Measurements from ENCODE around the gene PNLIPRP2. TPM values are rescaled to one million over a fixed set of nuclear protein-coding genes. Genes with fewer than 3 reads are reported as not detected.

Gene PNLIPRP2
- total and polyA plus RNA-seq, 2 of the 4 experiments (the other 2 are of a cell fraction) = not detected

DNA sequence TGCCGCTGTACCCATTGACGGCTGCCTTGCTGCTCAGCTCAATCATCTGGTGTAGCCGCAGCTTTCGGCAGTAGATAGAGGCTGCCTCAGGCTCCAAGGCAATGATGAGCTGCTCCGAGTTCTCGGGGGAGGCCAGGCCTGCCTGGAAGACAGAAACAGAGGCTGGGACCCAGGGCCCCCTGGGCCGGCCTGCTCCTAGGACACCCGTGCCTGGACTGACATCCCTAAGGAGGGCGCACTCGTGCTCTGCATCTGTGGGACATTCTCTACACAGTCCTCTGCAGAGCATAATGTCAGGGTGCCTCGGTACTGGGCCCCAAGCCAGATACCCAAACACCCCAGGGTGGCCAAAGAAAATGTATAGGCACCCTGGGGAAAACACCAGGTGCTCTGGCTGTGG lies 63.1 kb downstream of the PNLIPRP2 start:
- Histone ChIP-seq H2AFZ (replicated peaks; ENCODE audit: low read length, poor library complexity) (no peak overlapping the region), H3K4ac (ENCODE audit: low read depth, low read length) (no peak overlapping the region), H3K27ac (ENCODE audit: insufficient read depth, low read length) (no peak overlapping the region), H3K9ac (ENCODE audit: low read depth, low read length) (no peak overlapping the region), H4K5ac (ENCODE audit: low read depth, low read length) (no peak overlapping the region), H4K20me1 (ENCODE audit: insufficient read depth, low read length) (no peaks in the 10 kb centered on the region), H4K91ac (ENCODE audit: insufficient read depth, low read depth, low read length) (no peak overlapping the region), H3K79me1 (ENCODE audit: low read depth in 1 of 2, low read length in 2 of 2) (0 out of 4 replicates have a peak, but pooled peaks cover 0 to 3% of the 10 kb centered on the region in 2 experiments), H2AK9ac (replicated peaks; ENCODE audit: low read depth, low read length, poor library complexity) (no peak overlapping the region), H2BK20ac (ENCODE audit: low read depth, low read length) (no peak overlapping the region), H3K4me1 (ENCODE audit: control insufficient read depth, insufficient read depth, low read length) (peaks cover 9% of the 10 kb centered on the region), H3K23ac (ENCODE audit: low read depth, low read length) (no peak overlapping the region), H3K4me2 (ENCODE audit: low read depth, low read length) (no peak overlapping the region), H4K8ac (ENCODE audit: low read depth in 2 of 2, low read length in 2 of 2) (no peak overlapping the region), H2BK5ac (ENCODE audit: low read depth, low read length, poor library complexity, severe bottlenecking) (no peak overlapping the region), H2AK5ac (ENCODE audit: low read depth, low read length) (no peak overlapping the region), H3K4me3 (ENCODE audit: insufficient read depth, low read depth, low read length) (no peak overlapping the region), H3K9me1 (ENCODE audit: insufficient read depth, low read length) (no peaks in the 10 kb centered on the region; the same call in 1 of the 2 replicates), H3K36me3 (ENCODE audit: control insufficient read depth, insufficient read depth, low read length) (peaks cover 3% of the 10 kb centered on the region; the same call in 1 of the 2 replicates), H3K14ac (replicated peaks; ENCODE audit: low read depth, low read length) (no peak overlapping the region), H2BK15ac (ENCODE audit: low read depth, low read length) (no peak overlapping the region), H3K18ac (ENCODE audit: low read depth, low read length) (no peak overlapping the region), H3K27me3 (ENCODE audit: control insufficient read depth, insufficient read depth, low read length) (no peaks in the 10 kb centered on the region), H3K56ac (ENCODE audit: extremely low read depth, insufficient read depth, low read length) (no peak overlapping the region), H3K9me3 (ENCODE audit: control insufficient read depth, insufficient read depth, low read length) (no peaks in the 10 kb centered on the region), H2BK120ac (ENCODE audit: low read depth, low read length) (no peak overlapping the region)
- ChIA-PET CTCF (interaction anchor here (3.2 kb wide), 1 partner anchor 104 kb away, joined by 38 read pairs; no protein-coding TSS in a partner anchor), POLR2A (ENCODE audit: unreplicated experiment) (no interaction called here)
- WGBS, 2 experiments (ENCODE audit: extremely low coverage in 2 of 2, insufficient read length in 1 of 2) = 97% methylated on average over 5 of the region's 11 CpGs; no CpG with 5 or more reads in 1 of the 2 experiments
- DNase-seq = no peak
- no peak for TF ChIP-seq FOS (IDR thresholded peaks at IDR 0.05; ENCODE audit: low read depth, low read length)
- TF ChIP-seq, protein P1, sequence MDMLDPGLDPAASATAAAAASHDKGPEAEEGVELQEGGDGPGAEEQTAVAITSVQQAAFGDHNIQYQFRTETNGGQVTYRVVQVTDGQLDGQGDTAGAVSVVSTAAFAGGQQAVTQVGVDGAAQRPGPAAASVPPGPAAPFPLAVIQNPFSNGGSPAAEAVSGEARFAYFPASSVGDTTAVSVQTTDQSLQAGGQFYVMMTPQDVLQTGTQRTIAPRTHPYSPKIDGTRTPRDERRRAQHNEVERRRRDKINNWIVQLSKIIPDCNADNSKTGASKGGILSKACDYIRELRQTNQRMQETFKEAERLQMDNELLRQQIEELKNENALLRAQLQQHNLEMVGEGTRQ (IDR thresholded peaks at IDR 0.05; ENCODE audit: low read depth, low read length) = no peak
- no peak for TF ChIP-seq MXI1 (IDR thresholded peaks at IDR 0.05; ENCODE audit: borderline replicate concordance, low read depth, low read length)
- TF ChIP-seq BHLHE40 (IDR thresholded peaks at IDR 0.05; ENCODE audit: low read depth, low read length) = no peak
- TF ChIP-seq RAD21 (IDR thresholded peaks at IDR 0.05; ENCODE audit: low read length) = no peak
- no peak for TF ChIP-seq POLR2A (IDR thresholded peaks at IDR 0.05; ENCODE audit: low read depth, low read length)
- TF ChIP-seq RCOR1 (IDR thresholded peaks at IDR 0.05; ENCODE audit: insufficient replicate concordance, low read length) = no peak
- no peak for TF ChIP-seq RFX5 (IDR thresholded peaks at IDR 0.05; ENCODE audit: low read depth, low read length)
- TF ChIP-seq CEBPB (IDR thresholded peaks at IDR 0.05; ENCODE audit: low read depth, low read length) = no peak
- TF ChIP-seq NFE2L2 (IDR thresholded peaks at IDR 0.05; ENCODE audit: low read depth, low read length) = no peak
- TF ChIP-seq MAFK (IDR thresholded peaks at IDR 0.05; ENCODE audit: low read depth, low read length) = no peak
- TF ChIP-seq CHD1 (IDR thresholded peaks at IDR 0.05; ENCODE audit: low read depth, low read length) = no peak
- TF ChIP-seq SMC3 (IDR thresholded peaks at IDR 0.05; ENCODE audit: low read depth, low read length) = no peak
- no peak for TF ChIP-seq MAZ (IDR thresholded peaks at IDR 0.05; ENCODE audit: borderline replicate concordance, low read depth, low read length)
- TF ChIP-seq, protein P2, sequence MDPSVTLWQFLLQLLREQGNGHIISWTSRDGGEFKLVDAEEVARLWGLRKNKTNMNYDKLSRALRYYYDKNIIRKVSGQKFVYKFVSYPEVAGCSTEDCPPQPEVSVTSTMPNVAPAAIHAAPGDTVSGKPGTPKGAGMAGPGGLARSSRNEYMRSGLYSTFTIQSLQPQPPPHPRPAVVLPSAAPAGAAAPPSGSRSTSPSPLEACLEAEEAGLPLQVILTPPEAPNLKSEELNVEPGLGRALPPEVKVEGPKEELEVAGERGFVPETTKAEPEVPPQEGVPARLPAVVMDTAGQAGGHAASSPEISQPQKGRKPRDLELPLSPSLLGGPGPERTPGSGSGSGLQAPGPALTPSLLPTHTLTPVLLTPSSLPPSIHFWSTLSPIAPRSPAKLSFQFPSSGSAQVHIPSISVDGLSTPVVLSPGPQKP (IDR thresholded peaks at IDR 0.05; ENCODE audit: borderline replicate concordance, low read depth, low read length) = no peak
- TF ChIP-seq, protein P3, sequence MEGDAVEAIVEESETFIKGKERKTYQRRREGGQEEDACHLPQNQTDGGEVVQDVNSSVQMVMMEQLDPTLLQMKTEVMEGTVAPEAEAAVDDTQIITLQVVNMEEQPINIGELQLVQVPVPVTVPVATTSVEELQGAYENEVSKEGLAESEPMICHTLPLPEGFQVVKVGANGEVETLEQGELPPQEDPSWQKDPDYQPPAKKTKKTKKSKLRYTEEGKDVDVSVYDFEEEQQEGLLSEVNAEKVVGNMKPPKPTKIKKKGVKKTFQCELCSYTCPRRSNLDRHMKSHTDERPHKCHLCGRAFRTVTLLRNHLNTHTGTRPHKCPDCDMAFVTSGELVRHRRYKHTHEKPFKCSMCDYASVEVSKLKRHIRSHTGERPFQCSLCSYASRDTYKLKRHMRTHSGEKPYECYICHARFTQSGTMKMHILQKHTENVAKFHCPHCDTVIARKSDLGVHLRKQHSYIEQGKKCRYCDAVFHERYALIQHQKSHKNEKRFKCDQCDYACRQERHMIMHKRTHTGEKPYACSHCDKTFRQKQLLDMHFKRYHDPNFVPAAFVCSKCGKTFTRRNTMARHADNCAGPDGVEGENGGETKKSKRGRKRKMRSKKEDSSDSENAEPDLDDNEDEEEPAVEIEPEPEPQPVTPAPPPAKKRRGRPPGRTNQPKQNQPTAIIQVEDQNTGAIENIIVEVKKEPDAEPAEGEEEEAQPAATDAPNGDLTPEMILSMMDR (conservative IDR thresholded peaks at IDR 0.05; ENCODE audit: low read depth, low read length) = no peak
- intact Hi-C loops (cut with micrococcal nuclease) = no loop called here
- dilution Hi-C loops (cut with HindIII; ENCODE audit: low sequenced_read_pairs, unreplicated experiment) = loop anchor here (25.0 kb wide), 1 partner anchor 103 kb away; no protein-coding TSS in a partner anchor
- BruUV-seq (replicated peaks) = no TSS peak
- no peak for ATAC-seq (ENCODE audit: low read depth)
- in situ Hi-C loops (cut with MboI; ENCODE audit: low sequenced_read_pairs) = loop anchor here (5.0 kb wide), 1 partner anchor 98 kb away; no protein-coding TSS in a partner anchor

All from IMR-90 (cell line).